DMS153 treated with DMSO at 0.1 percent for 48 hours (cell line): ENCODE results near the gene GATA2.

Experiments used
- DNase-seq: peaks from one replicate; lab custom pipeline; 2025; ENCODE audit not compliant: unreplicated experiment; lab: John Stamatoyannopoulos, UW

GATA2 gene

GRCh38 chr3:128502712-128503111 lies 9.7 kb upstream of the GATA2 start:
- no peak for DNase-seq

GRCh38 chr3:128501431-128501830 lies 8.4 kb upstream of the GATA2 start:
- no peak for DNase-seq

- DNase-seq: no peak
Observed at GRCh38 chr3:128500556-128500955, 7.6 kb upstream of the GATA2 start.

DNA sequence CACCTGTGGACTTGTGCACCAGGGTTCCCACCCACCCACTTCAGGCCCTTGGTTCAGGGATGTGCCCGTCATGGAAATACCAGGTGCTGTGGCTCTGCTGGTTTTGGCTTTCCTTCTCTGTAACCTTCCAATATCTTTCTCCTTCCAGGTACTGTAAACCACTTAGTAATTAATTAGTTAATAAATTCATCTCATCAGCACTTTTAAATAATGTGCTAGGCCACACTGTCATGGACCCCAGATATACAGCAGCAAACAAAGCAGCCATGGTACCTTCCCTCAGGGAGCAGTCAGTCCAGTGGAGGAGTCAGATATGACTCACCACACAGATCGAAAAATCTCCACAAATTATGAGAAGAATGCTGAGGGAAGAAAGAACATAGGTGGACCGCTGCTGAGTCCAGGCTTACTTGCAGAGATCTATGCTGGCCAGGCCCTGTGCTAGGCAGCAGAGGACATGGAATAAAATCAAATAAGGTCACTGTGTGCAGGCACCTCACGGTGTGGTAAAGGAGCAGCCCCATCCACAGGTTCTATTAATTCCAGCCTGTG lies 6.8 kb upstream of the GATA2 start:
- DNase-seq: no peak

DNA sequence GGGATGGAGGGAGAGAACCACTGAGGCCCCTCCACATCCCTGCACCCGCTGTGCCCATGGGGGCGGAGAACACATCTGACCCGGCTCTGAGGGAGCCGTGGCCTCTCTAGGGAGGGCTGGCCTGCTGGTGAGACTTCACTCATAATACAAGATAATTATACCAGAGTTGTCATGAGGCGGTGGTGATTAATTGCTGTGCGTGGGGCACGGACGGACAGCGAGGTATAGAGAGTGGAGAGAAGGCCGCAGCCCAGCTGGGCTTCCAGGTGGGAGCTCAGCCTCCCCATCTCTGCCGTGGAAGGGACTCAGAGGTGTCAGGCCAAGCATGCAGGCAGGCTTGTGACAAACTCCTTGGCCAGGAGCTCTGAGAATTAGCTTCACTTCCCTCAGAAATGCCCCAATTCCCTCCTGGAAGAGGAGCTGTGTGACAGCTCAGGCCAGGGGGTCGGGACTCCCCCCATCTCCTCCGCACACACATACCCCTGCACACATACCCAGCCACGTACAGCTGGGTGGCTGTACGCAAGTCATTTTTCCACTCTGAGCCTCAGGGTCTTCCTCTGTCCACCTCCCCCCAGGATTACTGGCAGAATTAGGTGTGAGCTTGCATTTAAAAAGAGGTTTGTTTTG lies 6.0 kb upstream of the GATA2 start:
- DNase-seq: no peak

DNA sequence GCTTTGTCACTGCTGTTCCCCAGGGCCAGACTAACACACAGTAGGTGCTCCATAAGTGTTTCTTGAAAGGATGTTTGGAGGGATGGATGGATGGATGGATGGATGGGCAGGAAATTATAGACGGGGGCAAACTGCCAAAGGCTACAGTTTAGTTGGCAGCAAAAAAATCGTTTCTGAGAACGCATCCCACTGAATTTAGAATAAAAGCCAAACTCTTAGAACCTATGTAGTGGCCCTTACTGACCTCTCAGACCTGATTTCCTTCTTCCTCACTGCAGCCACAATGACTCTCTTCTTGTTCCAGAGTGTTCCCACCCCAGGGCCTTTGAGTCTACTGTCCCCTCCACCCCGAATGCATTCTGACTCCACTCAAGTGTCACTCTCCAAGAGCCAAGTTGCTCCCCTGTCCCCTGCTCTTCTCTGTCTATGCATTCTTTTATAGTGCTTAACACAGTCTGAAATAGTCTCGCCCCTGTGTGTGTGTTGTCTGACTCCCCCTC lies 5.2 kb upstream of the GATA2 start:
- DNase-seq: no peak

DNA sequence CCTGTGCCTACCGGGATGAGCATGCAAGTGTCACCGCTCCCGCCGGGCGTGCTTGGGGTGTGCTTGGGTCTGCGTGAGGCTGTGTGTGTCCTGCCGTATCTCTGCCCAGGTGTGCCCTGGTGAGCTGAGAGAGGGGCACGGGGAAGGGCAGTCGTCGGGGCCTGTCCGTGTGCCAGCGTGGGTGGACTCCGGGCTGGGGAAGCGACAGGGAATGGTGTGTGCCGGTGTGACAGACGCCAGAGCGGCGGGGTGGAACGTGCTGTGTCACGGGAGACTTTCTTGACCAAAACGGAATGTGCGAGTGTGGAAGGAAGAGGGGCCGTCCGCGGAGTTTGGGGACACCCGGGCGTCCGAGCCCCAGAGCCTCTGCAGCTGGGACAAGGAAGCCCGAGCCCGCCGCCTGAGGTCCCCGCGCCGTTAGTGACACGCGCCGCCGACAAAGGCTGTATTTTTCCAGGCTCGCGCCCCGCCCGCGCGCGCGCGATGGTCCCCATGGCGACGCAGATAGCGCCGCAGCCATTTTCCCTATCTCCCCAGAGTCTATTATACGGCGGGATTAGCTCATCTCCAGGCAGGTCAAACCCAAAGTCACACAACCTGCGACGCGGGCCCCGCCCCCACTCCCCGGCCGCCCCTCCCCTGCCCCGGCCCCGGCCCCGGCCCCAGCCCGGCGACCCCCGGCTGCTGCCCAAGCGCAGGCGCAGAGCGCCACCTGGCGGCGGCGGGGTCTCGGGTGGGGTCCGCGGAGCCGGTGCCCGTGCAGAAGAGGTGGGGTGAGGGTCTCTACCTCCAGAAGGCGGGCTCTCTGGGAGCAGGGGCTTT lies 4.5 kb upstream of the GATA2 start:
- peak; percentile 27 for DNase-seq

DNA sequence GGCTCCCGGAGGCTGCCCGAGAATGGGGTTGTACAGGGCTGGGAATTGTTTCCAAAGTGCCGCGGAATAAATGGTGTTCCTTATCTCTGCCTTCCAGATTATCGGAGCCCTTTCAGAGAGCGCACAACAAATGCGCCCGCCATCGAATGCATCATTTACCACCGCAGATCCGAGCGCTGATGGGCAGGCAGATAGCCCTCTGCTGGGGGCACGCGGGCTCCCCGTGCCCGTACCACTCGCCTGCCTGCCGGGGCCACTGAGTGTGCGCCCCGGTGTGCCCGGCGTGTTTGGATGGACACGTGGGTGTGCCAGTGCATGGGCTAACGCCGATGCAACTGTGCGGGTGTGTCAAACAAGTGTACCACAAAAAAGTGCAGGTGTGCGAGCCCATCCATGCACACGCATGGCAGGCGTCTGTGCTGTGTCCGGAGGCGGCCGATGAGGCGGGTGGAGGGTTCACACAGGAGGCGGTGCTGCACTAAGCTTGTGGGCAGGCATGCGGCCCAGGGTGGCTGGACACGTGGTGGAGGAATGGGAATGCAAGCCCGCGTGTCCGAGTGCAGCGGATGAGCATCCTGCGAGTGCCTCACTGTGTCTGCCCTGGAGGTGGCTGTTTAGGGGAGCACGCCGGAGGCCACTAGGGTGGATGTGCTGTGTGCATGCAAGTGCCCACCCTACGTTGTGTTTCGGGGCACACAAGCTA lies 3.8 kb upstream of the GATA2 start:
- DNase-seq: no peak

DNA sequence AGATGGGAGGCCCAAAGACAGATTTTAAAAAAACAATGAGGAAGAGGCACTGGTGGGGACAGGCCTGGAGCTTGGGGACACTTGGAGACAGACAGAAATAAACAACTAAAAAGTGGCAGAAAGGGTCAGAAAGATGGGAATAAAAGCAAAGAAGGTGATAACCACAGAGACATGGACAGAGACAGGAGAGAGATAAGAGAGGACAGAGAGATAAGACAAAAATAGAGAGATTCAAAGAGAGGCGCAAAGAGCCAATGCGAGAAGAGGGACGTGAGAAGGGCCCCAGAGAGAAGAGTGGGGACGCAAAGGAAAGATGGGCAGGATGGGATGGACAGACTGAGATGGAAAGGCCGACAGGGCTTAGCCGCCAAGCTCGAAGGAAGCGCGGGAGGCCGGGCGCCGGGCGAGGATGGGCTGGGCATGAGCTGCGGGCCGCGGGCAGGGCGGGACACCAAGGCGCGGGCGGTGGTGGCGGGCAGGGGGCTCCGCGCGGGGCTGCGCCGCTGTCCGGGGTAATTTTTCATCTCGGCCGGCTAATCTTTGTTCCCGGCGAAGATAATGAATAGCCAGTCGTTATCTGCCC lies 3.1 kb upstream of the GATA2 start:
- DNase-seq: no peak

DNA sequence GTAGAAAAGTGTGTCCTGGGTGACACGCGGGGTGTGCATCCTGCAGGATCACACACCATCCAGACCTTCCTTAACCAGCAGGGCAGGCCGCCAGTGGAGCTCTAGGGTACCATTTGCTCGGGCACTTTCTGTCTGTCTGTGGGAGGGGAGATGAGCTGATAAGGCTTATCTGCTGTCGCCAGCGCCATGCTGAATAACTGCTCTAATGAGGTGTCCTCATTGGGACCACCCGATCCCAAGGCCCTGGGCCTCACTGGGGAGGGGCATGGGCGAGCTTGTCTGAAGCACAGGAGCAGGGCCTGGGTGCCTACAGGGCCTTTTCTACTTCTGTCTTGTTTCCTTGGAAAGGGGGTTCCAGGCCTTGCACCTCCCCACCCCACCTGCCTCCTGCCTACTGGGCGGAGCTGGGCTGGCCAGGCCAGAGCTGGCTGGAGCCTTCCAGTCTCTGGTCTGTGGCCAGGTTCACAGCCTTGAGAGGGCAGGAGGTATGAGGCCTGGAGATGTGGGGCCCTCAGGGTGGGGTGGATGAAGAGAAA lies 2.5 kb upstream of the GATA2 start:
- DNase-seq: no peak

DNA sequence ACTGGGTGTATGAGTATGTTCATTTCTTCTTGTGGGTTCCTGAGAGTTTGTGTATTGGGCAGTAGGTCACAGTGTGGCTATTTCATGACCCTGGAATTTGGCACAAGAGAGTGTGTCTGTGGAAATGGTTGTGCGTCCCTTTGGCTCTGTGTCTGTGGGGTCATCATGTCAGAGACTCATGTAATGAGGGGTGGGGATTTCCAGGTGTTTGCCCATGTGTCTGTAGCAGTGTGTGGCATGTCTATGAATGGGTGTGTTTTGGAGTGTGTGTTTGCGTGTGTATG lies 1.3 kb upstream of the GATA2 start:
- DNase-seq: no peak

- DNase-seq: no peak
Observed at GRCh38 chr3:128493570-128494366, 767 bp upstream of the GATA2 start.

DNA sequence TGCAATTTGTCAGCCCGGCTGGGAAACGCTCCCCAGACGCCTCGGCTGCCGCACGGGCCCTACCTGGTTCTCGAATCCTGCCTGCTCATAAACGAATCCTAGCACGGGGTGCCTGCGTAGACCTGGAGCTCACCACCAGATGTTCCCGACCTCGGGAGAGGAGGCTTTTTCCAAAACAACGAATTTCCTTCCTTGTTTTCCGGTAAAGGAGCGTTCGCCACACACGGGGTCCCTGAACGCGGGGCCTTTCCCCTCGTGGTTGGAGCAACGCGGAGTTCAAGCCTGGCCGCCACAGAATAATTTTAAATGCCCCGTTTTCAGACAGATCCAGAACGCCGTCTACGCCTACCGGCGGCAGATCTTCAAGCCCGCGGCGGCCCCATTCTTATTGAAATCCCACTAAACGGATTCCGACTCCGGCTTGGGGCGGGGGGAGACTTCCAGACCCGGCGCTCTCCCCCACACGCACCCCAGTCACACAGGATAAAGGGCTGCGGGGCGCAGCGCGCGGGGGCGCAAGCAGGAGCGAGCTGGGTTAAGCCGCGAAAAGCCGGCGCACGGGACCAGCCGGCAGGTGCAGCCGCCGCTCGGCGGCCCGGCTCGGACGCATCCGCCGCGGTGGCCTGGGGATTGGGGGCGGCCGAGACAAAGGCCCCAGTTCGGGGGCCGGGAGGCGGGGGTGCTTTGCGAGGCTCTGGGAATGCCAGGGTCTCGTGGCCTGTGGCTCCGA lies 895 bp downstream of the GATA2 start:
- DNase-seq: no peak

- DNase-seq: no peak
Observed at GRCh38 chr3:128491691-128491940, 1.4 kb downstream of the GATA2 start.

DNA sequence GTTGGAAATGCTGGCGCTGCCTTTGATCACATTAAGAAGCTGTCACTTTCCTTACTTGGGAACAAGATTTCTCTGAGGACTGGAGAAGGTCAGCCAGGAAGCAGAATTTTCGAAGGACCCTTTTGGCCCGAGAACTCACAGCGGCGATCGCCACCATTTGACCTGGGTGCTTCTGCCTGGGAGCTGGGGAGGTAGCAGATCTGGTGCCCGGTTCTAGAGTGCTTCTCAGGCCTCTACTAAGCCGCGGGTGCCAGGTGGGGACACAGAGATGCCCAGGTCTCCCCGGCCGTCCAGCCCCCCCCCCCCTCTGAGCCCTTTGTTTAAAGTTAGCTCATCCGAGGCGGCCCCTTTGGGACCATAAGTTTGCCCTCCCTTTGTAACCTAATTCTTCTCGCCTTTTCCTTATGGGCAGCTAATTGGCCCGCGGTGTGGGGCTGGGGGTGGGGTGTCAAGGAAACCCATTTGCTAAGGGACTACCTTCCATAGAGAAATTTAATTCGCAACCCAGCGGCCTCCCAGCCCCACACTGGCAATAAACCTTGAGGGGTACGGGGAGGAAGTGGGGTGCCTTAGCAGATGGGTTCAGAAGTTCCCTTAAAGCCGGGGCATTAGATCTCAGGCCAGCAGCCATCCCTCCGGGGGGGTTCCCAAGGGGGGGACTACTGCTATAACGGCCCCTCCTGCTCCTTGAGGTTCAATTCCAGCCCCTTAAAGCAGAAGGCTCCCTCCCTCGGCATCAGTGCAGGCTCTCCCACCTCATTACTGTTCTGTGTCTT lies 1.9 kb downstream of the GATA2 start:
- no peak for DNase-seq

DNA sequence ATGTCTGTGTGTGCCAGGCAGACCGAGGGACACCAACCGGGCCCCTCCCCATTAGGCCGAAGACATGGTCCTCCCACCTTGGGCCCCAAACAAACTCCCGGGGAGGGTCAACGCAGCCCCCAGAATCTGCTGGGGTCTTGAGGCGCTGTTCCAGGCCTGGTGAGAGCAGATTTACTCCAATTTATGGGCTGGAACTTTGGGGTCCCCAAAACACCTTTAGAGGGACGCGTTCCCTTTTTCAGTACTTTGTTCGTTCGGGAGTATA lies 2.4 kb downstream of the GATA2 start:
- DNase-seq: no peak

- DNase-seq: peak; percentile 45
Observed at GRCh38 chr3:128489927-128490649, 2.9 kb downstream of the GATA2 start.

GRCh38 chr3:128489674-128489926 lies 3.4 kb downstream of the GATA2 start:
- DNase-seq: no peak

DNA sequence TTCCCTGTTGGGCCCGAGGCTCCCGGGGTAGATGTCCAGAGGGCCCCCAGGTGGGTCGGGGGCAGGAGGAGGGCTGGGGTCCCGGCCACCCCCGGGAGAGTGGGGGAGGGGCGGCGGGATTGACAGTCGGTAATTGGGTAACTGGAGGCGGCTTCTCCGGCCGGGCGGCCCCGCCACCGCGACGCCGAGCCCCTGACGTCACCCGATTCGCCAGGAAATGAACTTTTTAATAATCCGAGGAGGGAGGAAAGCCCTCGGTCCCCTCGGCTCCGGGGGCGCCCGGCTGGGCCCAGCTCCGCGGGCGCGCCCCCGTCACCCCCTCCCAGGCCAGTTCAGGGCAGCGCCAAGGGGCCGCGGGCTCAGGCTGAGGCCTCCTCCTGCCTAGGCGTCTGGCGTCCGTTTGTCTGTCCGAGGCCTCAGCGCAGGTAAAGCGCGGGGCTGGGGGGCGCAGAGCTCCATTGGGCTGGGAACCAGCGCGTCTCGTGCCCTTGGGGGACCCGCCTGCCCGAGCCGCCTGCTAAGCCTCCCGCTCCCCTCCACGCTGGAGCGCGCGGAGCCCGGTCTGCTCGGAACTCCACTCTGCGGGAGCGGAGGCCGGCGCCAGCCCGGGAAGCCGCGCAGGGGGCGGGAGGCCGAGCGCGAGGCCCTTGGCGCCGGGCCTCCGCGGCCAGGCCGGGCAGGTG lies 3.9 kb downstream of the GATA2 start:
- peak; percentile 39 for DNase-seq
